Prostate gland (tissue), 2 donors: Measurements from ENCODE around the gene CRY2. TPM values are rescaled to one million over a fixed set of nuclear protein-coding genes. Genes with fewer than 3 reads are reported as not detected.
A peak's percentile ranks its signal among the peaks of the same experiment; 100 is the strongest.

Experiments used
- DNase-seq: peaks from one replicate; pipeline ENCODE4 v3.0.0-alpha.2; 2019; ENCODE audit warnings: low spot score
- H3K27ac ChIP-seq, 2 donors: fragments of 200-600 bp; sonication (generic); 2 replicates each; pipeline ENCODE4 v1.5.1; 2017 to 2019
- H3K27me3 ChIP-seq: fragments of 200-600 bp; sonication (generic); replicated peaks from 2 replicates; pipeline ENCODE4 v1.5.1; 2019; ENCODE audit not compliant: insufficient read depth
- H3K36me3 ChIP-seq, 2 donors: fragments of 200-600 bp; sonication (generic); 1 replicate in 1 of 2; 2 replicates in 1 of 2; pipeline versions ENCODE4 v1.5.1 to v1.8.1; 2017 to 2019
- H3K4me1 ChIP-seq: fragments of 200-600 bp; sonication (generic); replicated peaks from 2 replicates; pipeline ENCODE4 v1.5.1; 2019
- H3K4me3 ChIP-seq, 2 donors: fragments of 200-600 bp; sonication (generic); 2 replicates each; pipeline ENCODE4 v1.5.1; 2017 to 2019
- H3K9me3 ChIP-seq: fragments of 200-600 bp; sonication (generic); 2 replicates; pipeline ENCODE4 v1.5.1; 2017
- POLR2A ChIP-seq: fragments of 450-650 bp; IDR thresholded peaks from one replicate; pipeline ENCODE4 v1.6.1; 2016; ENCODE audit warnings: antibody characterized with exemption, mild to moderate bottlenecking
- POLR2AphosphoS5 ChIP-seq: sonication (generic); formaldehyde crosslinking; IDR thresholded peaks from one replicate; pipeline ENCODE4 v1.6.1; 2017; ENCODE audit warnings: antibody characterized with exemption
- WGBS: methylation state at CpG from one replicate; pipeline ENCODE4 v1.1.5; 2018; 5-methylcytosine and 5-hydroxymethylcytosine counted together
- intact Hi-C: fragments of 100-400 bp; cut with DNase I; formaldehyde crosslinking; loops from one replicate; pipeline ENCODE4 v1.14.2; 2022
- total RNA-seq, 2 donors: library from RNA; depleted of rRNA; stranded (reverse); fragments of >200 nt; gene quantifications; one replicate each; pipeline ENCODE4 v1.1.0, GENCODE V29; 2016
- TF ChIP-seq, protein P1 (sequence below), 4 experiments: fragments of 200-600 bp in 2 of 4; fragments of 450-650 bp in 2 of 4; sonication (generic) in 2 of 4; IDR thresholded peaks; 1 replicate in 3 of 4; 2 replicates in 1 of 4; pipeline ENCODE4 v1.5.1; 2016 to 2019; ENCODE audit warnings: antibody characterized with exemption in 4 of 4, mild to moderate bottlenecking in 2 of 4, moderate library complexity in 2 of 4

CRY2 gene
- total RNA-seq, 2 donors from 2014 or later, result 45.4 to 70.8 TPM

DNA sequence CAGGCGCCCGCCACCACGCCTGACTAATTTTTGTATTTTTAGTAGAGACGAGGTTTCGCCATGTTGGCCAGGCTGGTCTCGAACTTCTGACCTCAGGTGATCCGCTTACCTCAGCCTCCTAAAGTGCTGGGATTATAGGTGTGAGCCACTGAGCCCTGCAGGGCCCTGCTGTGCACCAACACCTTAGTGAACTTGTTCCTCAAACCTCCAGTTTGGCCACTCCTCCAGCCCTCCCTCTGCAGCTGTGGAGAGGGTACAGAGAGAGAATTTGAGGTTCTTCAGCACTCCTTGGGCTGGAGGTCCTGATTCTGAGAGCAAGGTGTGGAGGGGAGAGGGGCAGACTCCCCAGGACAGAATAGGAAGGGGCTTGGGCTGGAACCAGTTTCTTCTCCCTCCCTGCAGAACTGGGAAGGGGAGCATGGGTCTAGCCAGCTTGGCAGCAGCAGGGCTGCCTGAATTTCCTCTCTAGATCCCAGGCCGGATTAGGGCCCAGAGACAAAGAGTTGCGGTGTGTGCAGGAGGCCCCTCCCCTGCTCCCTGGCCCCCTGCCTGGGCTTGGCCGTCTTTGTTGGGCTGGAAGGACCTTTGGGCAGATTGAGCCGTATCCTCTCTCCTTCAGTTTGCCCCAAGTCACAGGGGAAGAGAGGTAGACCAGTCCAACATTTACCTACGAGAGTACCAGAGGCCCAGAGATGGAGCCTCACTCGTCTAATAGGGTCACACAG, 72.7 kb downstream of the CRY2 start:
- intact Hi-C loops, result loop anchor here (5.0 kb wide), 1 partner anchor 73 kb away; the partner anchor contains the start of gene CRY2
- H3K4me1 ChIP-seq, result peaks cover 21% of the 10 kb centered on the region
- 61% methylated on average over 13 of the region's 13 CpGs for WGBS

DNA sequence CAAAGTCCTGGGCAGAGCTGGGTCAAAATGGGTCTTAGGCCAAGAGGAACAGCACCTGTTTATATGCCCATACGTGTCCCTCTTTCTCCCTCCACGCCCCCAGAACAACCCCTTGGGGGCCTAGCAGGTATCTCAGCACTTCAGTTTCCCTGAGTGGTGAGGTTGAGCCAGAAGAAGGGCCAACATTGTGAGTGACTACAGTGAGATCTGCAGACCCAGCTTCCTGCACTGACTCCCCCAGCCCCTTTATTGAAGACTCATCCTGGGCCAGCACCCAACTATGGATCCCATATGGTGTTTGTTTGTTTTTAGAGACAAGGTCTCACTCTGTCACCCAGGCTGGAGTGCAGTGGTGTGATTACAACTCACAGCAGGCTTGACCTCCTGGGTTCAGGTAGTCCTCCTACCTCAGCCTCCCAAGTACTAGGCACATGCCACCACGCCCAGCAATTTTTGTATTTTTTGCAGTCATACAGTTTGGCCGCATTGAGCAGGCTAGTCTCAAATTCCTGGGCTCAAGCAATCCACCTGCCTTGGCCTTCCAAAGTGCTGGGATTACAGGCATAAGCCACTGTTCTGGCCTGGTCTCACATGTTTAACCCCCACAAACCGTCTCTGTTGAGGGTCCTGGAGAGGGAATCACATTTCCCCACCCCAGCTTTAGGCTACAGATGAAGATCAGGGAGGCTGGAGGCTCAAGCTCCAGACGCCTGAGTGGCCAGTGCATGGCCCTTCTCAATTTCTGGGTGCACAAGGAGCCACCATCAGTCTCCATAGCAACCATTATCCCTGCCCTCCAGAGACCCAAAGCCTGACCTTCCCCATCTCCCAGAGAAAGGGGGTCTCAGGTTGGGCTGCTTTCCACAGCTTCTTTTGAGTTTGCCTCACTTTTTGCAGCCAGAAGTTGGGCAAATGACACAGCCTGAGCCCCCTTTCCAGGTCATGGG, 73.5 kb downstream of the CRY2 start:
- TF ChIP-seq POLR2AphosphoS5 (no peak), POLR2A (no peak)
- TF ChIP-seq, protein P1, sequence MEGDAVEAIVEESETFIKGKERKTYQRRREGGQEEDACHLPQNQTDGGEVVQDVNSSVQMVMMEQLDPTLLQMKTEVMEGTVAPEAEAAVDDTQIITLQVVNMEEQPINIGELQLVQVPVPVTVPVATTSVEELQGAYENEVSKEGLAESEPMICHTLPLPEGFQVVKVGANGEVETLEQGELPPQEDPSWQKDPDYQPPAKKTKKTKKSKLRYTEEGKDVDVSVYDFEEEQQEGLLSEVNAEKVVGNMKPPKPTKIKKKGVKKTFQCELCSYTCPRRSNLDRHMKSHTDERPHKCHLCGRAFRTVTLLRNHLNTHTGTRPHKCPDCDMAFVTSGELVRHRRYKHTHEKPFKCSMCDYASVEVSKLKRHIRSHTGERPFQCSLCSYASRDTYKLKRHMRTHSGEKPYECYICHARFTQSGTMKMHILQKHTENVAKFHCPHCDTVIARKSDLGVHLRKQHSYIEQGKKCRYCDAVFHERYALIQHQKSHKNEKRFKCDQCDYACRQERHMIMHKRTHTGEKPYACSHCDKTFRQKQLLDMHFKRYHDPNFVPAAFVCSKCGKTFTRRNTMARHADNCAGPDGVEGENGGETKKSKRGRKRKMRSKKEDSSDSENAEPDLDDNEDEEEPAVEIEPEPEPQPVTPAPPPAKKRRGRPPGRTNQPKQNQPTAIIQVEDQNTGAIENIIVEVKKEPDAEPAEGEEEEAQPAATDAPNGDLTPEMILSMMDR (IDR thresholded peaks at IDR 0.05), result no peak
- Histone ChIP-seq H3K9me3 (no peaks in the 10 kb centered on the region), H3K27me3 (no peaks in the 10 kb centered on the region), H3K27ac (peak overlapping the region; percentile 89 to 90), H3K4me1 (peaks cover 21% of the 10 kb centered on the region), H3K36me3 (no peaks in the 10 kb centered on the region), H3K4me3 (no peak overlapping the region)
- WGBS, result 74% methylated on average over 6 of the region's 6 CpGs
- no peak for DNase-seq
- intact Hi-C loops, result no loop called here

More for the DNA sequence above, 72.7 kb downstream of the CRY2 start:
- Histone ChIP-seq H3K9me3 (no peaks in the 10 kb centered on the region), H3K27me3 (no peaks in the 10 kb centered on the region), H3K27ac (peak overlapping the region; percentile 89 to 90), H3K4me3 (no peak overlapping the region), H3K36me3 (no peaks in the 10 kb centered on the region)
- DNase-seq, result peak; percentile 55
- TF ChIP-seq POLR2A (no peak), POLR2AphosphoS5 (no peak)
- TF ChIP-seq, protein P1 (IDR thresholded peaks at IDR 0.05), result no peak

DNA sequence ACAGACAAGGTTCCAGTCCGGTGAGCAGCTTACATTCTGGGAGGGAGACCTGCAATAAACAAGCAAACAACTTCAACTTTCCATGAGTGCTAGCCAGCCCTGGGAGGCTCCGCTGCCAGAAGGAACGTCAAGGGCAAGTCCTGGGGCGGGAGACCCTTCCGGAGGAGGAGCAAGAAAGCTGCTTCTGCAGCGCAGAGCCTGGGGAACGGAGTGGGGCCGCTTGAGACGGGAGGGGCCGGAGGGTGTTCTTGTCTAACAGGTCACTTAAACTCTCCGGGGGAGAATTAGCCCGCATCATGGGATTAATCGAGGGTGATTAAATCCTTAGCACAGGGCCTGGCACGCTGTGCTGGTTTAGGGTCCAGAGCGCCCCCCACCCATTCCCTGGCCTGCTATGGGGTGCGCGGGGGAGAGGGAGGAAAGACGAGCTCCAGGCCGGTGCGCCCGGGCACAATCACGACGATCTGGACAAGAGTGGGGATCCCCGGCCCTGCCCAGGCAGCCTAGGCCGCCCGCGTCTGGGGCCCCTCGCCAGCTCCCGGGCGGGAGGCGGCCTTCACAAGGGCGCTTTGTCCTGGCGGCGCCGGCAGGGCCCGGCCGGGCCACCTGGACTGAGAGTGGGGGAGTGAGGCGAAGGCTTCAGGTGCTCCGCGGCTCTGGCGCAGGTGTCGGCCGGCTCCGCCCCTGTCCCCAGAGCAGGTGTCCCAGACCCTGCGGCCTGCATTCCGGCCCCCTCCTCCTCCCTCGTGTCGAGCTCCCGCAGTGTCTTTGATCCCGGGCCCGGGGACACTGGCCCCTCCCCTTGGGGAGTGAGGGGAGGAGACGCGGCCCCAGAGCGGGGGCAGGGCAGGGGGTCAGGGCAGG, 74.5 kb downstream of the CRY2 start:
- H3K27me3 ChIP-seq, result no peaks in the 10 kb centered on the region
- peak overlapping the region; percentile 89 to 90 for H3K27ac ChIP-seq
- 16% methylated on average over 44 of the region's 54 CpGs for WGBS
- H3K4me1 ChIP-seq, result peaks cover 15% of the 10 kb centered on the region
- H3K4me3 ChIP-seq, result peak overlapping the region; percentile 31 to 45
- no peaks in the 10 kb centered on the region for H3K9me3 ChIP-seq
- intact Hi-C loops, result no loop called here
- H3K36me3 ChIP-seq, result no peaks in the 10 kb centered on the region
- TF ChIP-seq POLR2A (peak; percentile 48), POLR2AphosphoS5 (peak; percentile 67)
- TF ChIP-seq, protein P1 (IDR thresholded peaks at IDR 0.05), result no peak
- DNase-seq, result peak; percentile 77

DNA sequence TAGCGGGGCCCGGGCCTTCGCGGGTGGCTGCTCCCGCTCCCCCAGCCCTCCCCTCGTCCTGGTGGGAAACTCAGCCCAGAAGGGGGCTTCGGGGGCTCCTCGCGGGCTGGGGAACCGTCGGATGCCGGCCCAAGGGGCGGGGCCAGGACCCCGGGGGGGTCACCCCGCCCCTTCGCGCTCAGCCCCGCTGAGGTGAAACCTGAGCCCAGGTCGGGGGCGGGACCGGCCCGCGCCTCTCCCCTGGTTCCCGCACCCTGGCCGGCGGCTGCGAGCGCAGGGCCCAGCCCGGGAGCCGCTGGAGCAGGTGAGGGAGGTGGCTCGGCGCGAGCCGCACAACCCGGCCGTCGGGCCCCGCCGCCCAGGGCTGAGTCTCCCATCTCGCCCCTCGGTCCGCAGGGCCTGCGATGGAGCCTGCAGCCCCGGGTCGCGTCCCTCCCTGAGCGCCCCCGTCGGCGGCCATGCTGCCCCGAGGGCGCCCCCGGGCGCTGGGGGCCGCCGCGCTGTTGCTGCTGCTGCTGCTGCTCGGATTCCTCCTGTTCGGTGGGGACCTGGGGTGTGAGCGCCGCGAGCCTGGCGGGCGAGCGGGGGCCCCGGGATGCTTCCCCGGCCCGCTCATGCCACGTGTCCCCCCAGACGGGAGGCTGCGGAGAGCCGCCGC, 75.3 kb downstream of the CRY2 start, which contains the start of gene LARGE2:
TSS of gene LARGE2 (plus strand) at position 232 of the 658 bp plus-strand sequence. CDS start at position 459, 227 bp downstream.
- peak; percentile 44 for TF ChIP-seq POLR2A
- TF ChIP-seq, protein P1 (IDR thresholded peaks at IDR 0.05), result no peak
- DNase-seq, result peak; percentile 56
- intact Hi-C loops, result no loop called here

More for the DNA sequence above, 75.3 kb downstream of the CRY2 start, which contains the start of gene LARGE2:
- Histone ChIP-seq H3K36me3 (no peaks in the 10 kb centered on the region), H3K4me3 (peak within 1 kb of the TSS; percentile 31 to 45), H3K27me3 (no peaks in the 10 kb centered on the region), H3K9me3 (no peaks in the 10 kb centered on the region), H3K4me1 (peaks cover 12% of the 10 kb centered on the region), H3K27ac (peak within 1 kb of the TSS; percentile 89 to 90)
- WGBS, result under 1% methylated on average over 68 of the region's 73 CpGs
